ENCODE measurements around the gene TNFRSF14. TPM values are rescaled to one million over a fixed set of nuclear protein-coding genes. Genes with fewer than 3 reads are reported as not detected.
A peak's percentile ranks its signal among the peaks of the same experiment; 100 is the strongest.

The TNFRSF14 gene
- polyA plus RNA-seq, 1 experiment, result 19.3 TPM

DNA sequence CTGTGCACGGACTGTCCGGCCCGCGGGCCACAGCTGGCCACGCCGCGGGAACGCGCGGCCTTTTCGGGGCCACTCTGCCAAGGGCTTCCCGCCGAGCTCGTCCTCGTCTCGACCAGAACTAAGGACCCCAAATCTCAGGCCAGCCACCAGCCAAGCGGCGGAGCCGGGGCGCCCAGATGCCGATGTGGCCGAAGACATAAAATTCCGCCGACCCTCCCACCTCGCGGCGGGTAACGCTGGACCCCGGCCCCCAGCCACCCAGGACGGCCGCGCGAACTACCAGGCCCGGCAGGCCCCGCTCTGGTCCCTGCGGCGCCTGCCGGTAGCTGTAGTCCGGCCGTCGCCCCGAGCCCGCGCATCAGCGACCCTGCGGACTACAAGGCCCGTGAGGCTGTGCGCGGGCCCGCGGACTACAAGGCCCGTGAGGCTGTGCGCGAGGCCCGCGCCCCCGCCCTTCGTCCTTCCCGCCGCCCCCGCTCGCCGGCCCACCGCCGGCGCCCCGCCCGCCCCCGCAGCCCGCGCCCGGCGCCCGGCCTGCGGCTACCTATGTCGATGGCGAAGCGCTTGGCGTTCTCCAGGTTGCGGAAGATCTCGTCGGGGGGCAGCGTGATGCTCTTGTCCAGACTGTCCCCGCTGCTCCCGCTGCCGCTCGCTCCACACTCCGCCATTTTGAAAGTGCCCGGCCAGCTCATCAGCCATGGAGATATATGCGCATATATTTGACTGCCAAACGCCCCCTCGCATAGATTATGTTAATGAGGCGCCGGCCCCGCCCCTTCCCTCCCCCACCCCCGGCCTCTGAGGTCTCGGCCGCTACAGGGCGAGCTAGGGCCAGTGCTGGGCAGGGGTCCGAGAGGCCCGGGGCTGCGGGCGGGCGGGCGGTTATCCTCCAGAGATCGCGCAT, 30.0 kb upstream of the TNFRSF14 start, which contains the start of gene PANK4:
Gene PANK4 (minus strand): TSS at position 677 of the 904 bp plus-strand sequence. CDS start 9 bp downstream, at position 668.
- POLR2A ChIA-PET, result interaction anchor here (0.6 to 0.9 kb wide), 3 partner anchors 15 to 60 kb away, joined by 4 to 6 read pairs (median 5); no protein-coding TSS in a partner anchor
- Histone ChIP-seq H3K27me3 (ENCODE audit: control insufficient read depth, insufficient read depth, low read length) (0 out of 2 replicates have a peak, but pooled peaks cover 1% of the 10 kb centered on the region), H3K4me3 (ENCODE audit: low read depth, low read length) (peak within 1 kb of the TSS; percentile 96), H3K36me3 (ENCODE audit: control insufficient read depth, insufficient read depth, low read length) (peaks cover 2% of the 10 kb centered on the region)
- DNase-seq (ENCODE audit: low read depth), result no peak
- TF ChIP-seq CTCF (IDR thresholded peaks at IDR 0.05; ENCODE audit: insufficient read depth, low read depth, low read length), result peak; percentile 11; the same call in 1 of the 2 replicates
- CTCF ChIA-PET, result interaction anchor here (1.1 to 1.8 kb wide), 3 partner anchors 21 to 331 kb away, joined by 3 to 6 read pairs (median 5); partner anchors contain the start of gene FAAP20

DNA sequence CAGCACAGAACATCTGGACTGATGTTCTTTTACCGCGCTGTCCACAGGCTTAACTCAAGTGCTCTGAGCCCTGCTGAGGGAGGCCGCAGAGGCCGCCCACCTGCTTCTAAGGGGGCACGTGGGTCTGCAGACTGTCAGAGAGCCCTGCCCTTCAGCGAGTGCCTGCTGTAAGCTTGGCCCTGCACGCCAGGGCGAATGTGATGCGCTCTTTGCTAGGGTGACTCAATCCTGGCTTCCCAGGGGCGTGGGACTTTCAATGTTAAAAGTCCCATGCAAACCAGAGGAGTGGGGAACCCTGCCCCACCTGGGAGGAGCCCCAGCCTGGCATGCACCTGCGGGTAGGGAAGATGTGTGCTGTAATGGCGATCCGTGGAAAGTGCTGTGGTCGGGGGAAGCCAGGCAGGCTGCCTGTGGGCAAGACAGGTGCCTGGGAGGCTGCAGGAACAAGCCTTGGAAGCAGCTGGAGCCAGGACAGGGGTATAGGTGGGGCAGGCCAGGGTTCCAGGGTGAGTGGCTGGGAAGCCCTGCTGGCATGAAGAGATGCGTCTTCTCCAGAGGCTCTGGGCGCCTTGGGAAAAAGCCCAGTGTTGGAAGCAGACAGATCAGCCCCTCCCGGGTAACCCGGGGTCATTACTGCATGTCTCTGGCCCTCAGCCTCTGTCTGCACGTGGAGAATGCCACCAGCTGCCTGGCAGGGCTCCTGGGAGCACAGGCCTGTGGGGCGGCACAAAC, 29.2 kb upstream of the TNFRSF14 start:
- Histone ChIP-seq H3K27me3 (ENCODE audit: control insufficient read depth, insufficient read depth, low read length) (0 out of 2 replicates have a peak, but pooled peaks cover 3% of the 10 kb centered on the region), H3K36me3 (ENCODE audit: control insufficient read depth, insufficient read depth, low read length) (no peaks in the 10 kb centered on the region), H3K4me3 (ENCODE audit: low read depth, low read length) (peak overlapping the region; percentile 96; the same call in 1 of the 2 replicates)
- DNase-seq (ENCODE audit: low read depth), result no peak
- TF ChIP-seq CTCF (IDR thresholded peaks at IDR 0.05; ENCODE audit: insufficient read depth, low read depth, low read length), result no peak
- POLR2A ChIA-PET, result interaction anchor here (0.9 kb wide), 1 partner anchor 19 kb away, joined by 6 read pairs; no protein-coding TSS in a partner anchor
- CTCF ChIA-PET, result interaction anchor here (1.1 to 1.8 kb wide), 2 partner anchors 20 to 30 kb away, joined by 3 to 6 read pairs; no protein-coding TSS in a partner anchor

DNA sequence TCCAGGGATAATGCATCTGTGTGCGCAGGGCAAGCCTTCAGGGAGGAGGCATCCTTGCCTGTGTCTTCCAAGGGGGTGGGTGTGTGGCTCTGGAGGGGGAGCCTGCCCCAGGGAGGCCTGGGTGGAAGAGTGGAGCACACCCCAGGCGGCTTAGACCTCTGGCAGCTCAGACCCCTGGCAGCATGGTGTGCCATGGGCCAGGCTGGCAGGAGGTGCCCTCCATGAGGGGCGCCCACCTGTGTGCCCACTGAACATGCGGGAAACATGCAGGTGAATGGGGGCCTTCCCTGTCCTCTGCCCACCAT, 28.7 kb upstream of the TNFRSF14 start:
- no peaks in the 10 kb centered on the region for H3K36me3 ChIP-seq (ENCODE audit: control insufficient read depth, insufficient read depth, low read length)
- POLR2A ChIA-PET, result no interaction called here
- DNase-seq (ENCODE audit: low read depth), result no peak
- H3K4me3 ChIP-seq (ENCODE audit: low read depth, low read length), result no peak overlapping the region
- CTCF ChIA-PET, result no interaction called here
- no peak for TF ChIP-seq CTCF (IDR thresholded peaks at IDR 0.05; ENCODE audit: insufficient read depth, low read depth, low read length)
- H3K27me3 ChIP-seq (ENCODE audit: control insufficient read depth, insufficient read depth, low read length), result 0 out of 2 replicates have a peak, but pooled peaks cover 3% of the 10 kb centered on the region

GRCh38 chr1:2528016-2528415, 28.2 kb upstream of the TNFRSF14 start:
- Histone ChIP-seq H3K27me3 (ENCODE audit: control insufficient read depth, insufficient read depth, low read length) (0 out of 2 replicates have a peak, but pooled peaks cover 3% of the 10 kb centered on the region), H3K36me3 (ENCODE audit: control insufficient read depth, insufficient read depth, low read length) (no peaks in the 10 kb centered on the region), H3K4me3 (ENCODE audit: low read depth, low read length) (no peak overlapping the region)
- DNase-seq (ENCODE audit: low read depth), result no peak
- ChIA-PET POLR2A (no interaction called here), CTCF (no interaction called here)
- no peak for TF ChIP-seq CTCF (IDR thresholded peaks at IDR 0.05; ENCODE audit: insufficient read depth, low read depth, low read length)

DNA sequence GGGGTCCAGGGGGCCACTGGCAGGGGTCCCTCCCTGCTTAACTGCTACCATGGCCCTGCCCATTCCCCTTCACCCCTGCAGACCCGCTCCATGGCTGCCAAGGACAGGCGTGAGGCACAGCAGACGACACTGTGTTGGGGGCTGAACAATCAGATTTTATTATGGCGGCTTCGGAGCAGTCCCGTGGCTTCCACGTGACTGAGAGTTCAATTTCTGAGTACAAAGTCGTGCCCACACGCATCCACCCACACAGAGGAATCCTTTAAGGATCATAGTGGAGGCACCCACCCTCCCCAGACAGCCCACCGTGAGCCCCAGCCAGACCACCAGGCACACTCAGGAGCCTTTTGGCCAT, 27.6 kb upstream of the TNFRSF14 start:
- DNase-seq (ENCODE audit: low read depth), result no peak
- no peak for TF ChIP-seq CTCF (IDR thresholded peaks at IDR 0.05; ENCODE audit: insufficient read depth, low read depth, low read length)
- POLR2A ChIA-PET, result no interaction called here
- H3K36me3 ChIP-seq (ENCODE audit: control insufficient read depth, insufficient read depth, low read length), result no peaks in the 10 kb centered on the region
- no peak overlapping the region for H3K4me3 ChIP-seq (ENCODE audit: low read depth, low read length)
- CTCF ChIA-PET, result no interaction called here
- 0 out of 2 replicates have a peak, but pooled peaks cover 3% of the 10 kb centered on the region for H3K27me3 ChIP-seq (ENCODE audit: control insufficient read depth, insufficient read depth, low read length)
